ENCODE measurements around the gene MYH13.

- TF ChIP-seq, protein P1, sequence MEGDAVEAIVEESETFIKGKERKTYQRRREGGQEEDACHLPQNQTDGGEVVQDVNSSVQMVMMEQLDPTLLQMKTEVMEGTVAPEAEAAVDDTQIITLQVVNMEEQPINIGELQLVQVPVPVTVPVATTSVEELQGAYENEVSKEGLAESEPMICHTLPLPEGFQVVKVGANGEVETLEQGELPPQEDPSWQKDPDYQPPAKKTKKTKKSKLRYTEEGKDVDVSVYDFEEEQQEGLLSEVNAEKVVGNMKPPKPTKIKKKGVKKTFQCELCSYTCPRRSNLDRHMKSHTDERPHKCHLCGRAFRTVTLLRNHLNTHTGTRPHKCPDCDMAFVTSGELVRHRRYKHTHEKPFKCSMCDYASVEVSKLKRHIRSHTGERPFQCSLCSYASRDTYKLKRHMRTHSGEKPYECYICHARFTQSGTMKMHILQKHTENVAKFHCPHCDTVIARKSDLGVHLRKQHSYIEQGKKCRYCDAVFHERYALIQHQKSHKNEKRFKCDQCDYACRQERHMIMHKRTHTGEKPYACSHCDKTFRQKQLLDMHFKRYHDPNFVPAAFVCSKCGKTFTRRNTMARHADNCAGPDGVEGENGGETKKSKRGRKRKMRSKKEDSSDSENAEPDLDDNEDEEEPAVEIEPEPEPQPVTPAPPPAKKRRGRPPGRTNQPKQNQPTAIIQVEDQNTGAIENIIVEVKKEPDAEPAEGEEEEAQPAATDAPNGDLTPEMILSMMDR (IDR thresholded peaks at IDR 0.05), result no peak
- TF ChIP-seq POLR2A (IDR thresholded peaks at IDR 0.05) (no peak), POLR2AphosphoS5 (IDR thresholded peaks at IDR 0.05) (no peak), EP300 (IDR thresholded peaks at IDR 0.05) (no peak)
Observed at GRCh38 chr17:10421211-10421610, 48.4 kb upstream of the MYH13 start.

Measured in suprapubic skin (tissue), 4 donors.